Spleen (tissue), 7 donors: ENCODE data around the gene NDRG4.

ENCODE experiments used
- POLR2A ChIP-seq, 3 donors: fragments of 450-650 bp; IDR thresholded peaks; one replicate each; pipeline ENCODE4 v1.5.1; 2017; ENCODE audit warnings: antibody characterized with exemption in 3 of 3, mild to moderate bottlenecking in 1 of 3
- POLR2AphosphoS5 ChIP-seq, 3 donors: sonication (generic); formaldehyde crosslinking; IDR thresholded peaks; one replicate each; pipeline ENCODE4 v1.5.1; 2017; ENCODE audit warnings: antibody characterized with exemption in 3 of 3
- TF ChIP-seq, protein P1 (sequence below), 11 experiments: fragments of 200-600 bp in 7 of 11; fragments of 450-650 bp in 4 of 11; sonication (generic) in 4 of 11; IDR thresholded peaks in 8 of 11; conservative IDR thresholded peaks in 3 of 11; 1 replicate in 7 of 11; 2 replicates in 4 of 11; pipeline versions ENCODE4 v1.4.0 to v1.8.0; 2016 to 2021; ENCODE audit warnings: antibody characterized with exemption in 11 of 11, inconsistent platforms in 4 of 11, mild to moderate bottlenecking in 1 of 11
- donor health status: DM: no; HTN: no; CAD: no; lungs with moderate emphysema.
- donor health status: DM: no; HTN: no; CAD: no.
- donor health status: DM: no; HTN: no; CAD: no.

DNA sequence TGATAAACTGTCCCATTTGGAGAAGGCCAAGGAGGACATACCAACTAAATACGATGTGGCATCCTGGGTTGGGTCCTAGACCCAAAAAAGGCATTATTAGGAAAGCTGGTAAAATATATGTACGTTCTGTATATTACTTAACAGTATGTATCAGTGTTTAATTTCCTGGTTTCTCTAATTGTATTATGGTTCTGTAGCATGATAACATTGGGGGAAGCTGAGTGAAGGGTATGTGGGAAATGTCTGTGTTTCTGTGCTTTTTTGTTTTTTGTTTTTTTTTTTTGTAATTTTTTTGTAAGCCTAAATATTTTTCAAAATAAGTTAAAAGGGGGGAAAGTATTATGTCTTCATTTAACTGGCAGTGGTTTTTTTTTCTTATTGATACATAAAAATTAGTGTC lies 21.5 kb upstream of the NDRG4 start:
- TF ChIP-seq, protein P1, sequence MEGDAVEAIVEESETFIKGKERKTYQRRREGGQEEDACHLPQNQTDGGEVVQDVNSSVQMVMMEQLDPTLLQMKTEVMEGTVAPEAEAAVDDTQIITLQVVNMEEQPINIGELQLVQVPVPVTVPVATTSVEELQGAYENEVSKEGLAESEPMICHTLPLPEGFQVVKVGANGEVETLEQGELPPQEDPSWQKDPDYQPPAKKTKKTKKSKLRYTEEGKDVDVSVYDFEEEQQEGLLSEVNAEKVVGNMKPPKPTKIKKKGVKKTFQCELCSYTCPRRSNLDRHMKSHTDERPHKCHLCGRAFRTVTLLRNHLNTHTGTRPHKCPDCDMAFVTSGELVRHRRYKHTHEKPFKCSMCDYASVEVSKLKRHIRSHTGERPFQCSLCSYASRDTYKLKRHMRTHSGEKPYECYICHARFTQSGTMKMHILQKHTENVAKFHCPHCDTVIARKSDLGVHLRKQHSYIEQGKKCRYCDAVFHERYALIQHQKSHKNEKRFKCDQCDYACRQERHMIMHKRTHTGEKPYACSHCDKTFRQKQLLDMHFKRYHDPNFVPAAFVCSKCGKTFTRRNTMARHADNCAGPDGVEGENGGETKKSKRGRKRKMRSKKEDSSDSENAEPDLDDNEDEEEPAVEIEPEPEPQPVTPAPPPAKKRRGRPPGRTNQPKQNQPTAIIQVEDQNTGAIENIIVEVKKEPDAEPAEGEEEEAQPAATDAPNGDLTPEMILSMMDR (IDR thresholded peaks at IDR 0.05 in 8 of 11, conservative IDR thresholded peaks at IDR 0.05 in 3 of 11): no peak
- no peak for TF ChIP-seq POLR2A (IDR thresholded peaks at IDR 0.05)
- no peak for TF ChIP-seq POLR2AphosphoS5 (IDR thresholded peaks at IDR 0.05)
